Pons (tissue), 1 donor: ENCODE measurements around the gene TP53AIP1.
A peak's percentile ranks its signal among the peaks of the same experiment; 100 is the strongest.

Experiments
- DNase-seq: peaks from one replicate; pipeline ENCODE4 v3.0.0-alpha.2; 2016; ENCODE audit warnings: low spot score

TP53AIP1 gene

DNA sequence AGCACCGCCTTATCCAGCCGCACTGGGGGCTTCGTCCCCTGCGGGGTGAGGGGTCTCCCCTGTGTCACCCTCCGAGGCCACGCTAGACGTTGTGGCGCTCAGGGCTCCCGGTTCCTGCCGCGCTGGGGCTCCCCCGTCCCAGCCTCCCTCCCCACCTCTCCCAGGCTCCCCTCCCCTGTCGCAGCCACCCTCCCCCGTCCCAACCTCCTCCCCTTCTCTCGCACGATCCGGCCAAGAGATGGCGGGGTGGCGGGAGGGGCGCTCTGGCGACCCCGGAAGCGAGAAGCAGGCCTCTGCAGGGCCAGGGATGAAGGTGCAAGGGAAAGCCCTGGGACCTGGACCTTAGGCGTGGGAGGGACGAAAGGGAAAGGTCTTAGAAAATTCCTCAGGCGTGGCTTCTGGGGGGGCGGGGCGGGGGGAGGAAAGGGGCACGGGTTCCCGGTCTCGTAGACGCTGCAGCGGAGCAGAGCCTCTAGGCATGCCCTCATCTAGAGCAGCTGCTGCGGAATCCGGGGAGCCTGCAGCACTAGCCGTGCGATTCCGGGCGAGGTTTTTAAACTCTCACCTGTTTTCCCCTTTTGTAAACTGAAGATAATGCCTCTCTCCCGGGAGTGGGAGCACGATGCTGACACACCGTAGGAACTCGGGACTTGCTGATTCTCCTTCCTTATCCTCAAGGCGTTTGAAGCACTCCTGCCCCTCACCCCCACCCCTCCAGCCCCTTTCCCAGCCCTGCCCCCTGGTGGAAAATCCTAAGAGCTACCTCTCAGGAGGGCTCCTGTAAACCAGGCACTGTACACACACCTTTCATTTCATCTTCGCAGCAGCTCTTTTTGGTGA lies 37.1 kb downstream of the TP53AIP1 start:
- no peak for DNase-seq

DNA sequence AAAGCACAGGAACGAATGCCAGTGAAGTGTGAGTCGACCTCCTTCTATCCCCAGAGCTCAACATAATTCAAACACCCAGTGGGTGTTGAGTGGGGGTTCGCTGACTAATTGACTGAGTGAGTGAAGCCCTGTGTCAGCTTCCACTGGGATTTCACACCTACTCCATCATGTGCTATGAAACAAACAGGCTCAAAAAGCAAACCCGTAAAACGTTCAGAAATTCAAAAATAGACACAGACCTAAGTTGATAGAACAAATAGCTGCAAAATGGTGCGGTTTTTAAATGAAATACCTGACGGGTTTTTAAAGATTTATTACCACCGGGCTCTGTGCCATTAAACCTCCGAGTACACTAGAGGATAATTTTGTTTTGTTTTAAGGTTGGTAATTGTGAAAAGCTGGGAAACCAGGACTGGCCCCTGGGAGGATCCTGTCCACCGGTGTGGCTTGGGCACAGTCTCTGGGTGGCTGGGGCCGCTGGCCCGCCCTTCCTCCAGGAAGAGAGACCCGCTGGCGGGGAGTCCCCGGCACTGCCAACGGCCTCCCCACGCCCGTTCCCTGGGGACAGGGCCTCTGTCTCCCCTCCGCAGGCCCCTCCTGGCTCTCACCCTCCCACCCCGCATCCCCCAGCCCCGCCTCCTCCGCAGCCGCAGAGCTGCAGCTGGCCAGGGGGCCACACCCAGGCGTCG lies 37.9 kb downstream of the TP53AIP1 start:
- no peak for DNase-seq

DNA sequence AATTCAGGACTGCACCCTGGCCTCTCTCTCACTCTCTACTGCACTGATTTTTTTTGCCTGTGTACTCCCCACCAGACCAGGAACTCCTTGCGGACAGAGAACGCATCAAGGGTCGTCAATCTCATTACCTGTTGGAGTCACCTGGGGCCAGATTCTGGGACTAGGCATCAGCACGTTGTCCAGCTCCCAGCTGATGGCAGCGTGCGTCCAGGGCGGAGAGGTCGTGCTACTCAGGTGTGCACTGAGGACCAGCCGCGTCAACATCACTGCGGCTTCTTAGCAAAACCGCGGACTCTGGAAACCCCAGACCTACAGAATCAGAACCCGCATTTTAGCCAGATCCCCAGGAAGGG lies 38.4 kb downstream of the TP53AIP1 start:
- no peak for DNase-seq

DNA sequence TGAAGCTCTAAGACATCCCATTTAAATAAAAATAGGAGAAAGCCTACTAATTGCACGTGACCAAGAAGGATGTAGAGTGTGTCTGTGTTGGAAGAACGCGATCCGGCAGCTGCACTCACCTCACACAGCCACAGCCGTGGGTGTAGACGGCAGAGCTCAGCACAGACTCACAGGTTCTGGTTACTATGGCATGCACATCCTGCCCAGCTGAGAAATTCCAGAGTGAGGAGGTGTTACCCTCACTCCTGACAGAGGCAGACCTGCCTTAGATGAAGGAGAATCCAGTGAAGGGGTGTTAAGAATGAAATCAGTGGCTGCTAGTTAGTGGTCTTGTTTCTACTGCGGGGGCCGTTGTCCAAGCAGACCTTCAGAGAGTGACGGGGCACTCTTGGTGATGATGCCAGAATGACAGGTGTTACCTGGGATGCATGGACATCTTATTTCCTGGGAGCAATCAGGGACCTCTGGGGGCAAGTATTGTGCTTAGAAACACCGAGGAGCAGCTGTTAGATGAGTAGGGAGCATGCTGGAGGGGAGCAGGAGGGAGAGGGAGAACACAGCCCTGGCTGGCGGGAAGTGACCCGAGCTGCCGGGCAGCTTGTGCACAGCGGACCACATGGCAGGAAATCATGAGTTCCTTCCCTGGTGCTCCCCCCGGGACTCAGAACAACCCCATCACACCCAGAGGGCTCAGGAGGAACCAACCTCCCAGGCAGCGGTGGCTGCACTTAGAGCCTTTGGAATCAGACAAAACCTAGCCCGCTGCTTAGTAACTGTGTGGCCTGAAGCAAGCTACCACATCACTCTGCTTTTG lies 39.2 kb downstream of the TP53AIP1 start:
- peak; percentile 62 for DNase-seq

DNA sequence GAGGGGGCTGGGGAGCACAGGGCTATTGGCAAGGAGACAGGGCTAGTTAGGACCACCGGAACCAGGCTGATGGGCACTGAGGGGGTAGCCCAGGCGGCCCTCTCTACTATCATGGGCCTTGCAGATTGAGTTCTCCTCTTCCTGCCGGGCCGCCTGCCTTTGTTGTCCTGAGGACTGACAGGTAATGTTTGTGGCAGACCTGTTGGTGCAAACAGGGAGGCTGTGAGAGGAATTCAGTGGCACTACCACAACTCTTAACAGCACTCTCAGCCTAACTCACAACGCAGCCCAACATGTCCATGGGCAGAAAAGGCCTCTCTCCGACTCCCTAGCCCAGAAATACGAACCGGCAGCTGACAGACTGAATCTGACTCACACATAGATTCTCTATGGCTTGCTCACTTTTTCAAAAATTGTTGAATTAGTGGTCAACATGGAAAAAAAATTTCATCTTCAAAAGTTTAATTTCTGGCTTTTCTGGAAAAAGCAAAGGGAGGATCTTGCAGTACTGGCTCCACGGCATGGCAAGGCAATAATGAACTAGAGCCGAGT lies 40.1 kb downstream of the TP53AIP1 start:
- no peak for DNase-seq

DNA sequence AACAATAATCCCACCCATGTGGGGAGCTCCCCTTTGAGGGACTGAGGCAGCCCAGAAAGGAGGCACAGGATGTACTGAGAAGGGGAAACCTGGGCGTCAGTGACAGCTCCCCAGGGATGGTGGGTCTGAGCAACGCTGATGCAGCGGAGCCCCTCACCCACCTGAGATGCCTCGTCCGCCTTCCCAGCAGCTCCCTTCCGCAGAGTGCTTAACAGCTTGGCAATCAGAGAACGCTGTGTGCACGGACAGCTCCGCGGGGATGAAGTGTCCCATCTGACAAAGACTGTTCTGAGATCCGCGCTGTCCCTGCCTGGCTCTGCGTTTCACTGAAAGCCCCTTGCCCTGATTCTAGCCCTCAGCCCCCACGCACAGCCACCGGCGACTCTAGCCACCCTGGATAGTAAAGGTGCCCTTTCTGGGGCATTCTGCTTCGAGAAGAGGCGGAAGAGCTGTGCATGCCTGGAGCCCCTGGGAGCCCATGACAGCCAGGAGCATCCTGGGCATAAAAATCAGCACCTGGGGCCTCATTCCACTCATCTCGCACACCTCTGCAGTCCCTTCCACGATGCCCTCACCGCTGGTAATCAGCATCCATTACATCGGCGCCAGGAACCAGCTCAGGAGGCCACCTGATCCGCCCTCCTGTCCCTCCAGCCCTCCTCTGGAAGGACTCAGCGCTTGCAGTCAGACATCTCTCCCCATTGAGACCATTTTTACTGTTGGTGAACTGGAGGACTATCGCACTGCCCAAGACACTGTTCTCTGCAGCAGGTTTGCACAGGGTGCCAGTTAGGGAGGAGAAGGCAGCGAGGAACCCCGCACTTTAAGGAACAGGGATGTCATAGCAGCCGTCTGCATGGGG lies 40.8 kb downstream of the TP53AIP1 start:
- no peak for DNase-seq

DNA sequence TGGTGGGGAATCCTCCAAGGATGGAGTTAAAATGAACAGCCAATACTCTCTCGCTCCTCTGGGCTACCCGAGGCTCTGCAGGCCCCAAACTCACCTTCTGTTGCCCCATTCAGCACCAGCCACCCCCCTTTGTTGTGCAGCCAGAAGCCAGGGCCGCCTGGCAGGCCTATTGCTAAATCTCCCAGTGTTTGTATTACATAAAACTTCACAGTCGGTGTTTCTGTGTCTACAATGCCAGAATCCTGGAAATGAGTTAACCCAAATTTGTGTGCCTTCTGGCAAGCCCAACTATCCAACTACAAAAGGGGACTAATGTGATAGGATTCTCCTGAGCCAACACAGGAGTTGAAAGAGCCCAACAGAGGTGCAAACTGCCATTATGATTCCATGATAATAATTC lies 42.2 kb downstream of the TP53AIP1 start:
- no peak for DNase-seq

DNA sequence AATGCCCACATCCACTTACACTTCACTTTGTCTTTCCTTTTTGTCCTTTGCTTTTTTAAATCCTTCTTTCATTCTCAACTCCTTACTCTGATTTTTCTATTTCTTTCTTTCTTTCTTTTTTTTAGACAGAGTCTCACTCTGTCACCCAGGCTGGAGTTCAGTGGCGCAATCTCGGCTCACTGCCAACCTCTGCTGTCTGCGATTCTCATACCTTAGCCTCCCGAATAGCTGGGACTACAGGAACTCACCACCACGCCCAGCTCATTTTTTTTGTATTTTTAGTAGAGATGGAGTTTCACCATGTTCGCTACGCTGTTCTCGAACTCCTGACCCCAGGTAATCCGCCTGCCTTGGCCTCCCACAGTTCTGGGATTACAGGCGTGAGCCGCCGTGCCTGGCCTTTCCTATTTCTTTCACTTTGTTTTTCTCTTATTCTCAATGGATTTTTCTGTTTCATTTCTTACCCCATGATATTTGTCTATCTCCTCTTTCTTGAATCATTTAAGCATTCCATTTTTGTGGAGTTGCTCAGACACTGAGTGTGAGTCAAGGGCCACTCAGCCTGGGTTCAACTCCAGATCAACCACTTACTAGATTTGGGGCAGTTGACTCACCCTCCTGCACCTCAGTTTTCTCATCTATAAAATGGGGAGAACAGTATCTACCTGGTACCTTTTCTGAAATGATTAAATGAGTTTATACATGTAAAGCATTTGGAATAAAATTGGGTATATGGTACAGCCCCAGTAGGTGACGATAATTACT lies 43.9 kb downstream of the TP53AIP1 start:
- DNase-seq = no peak

DNA sequence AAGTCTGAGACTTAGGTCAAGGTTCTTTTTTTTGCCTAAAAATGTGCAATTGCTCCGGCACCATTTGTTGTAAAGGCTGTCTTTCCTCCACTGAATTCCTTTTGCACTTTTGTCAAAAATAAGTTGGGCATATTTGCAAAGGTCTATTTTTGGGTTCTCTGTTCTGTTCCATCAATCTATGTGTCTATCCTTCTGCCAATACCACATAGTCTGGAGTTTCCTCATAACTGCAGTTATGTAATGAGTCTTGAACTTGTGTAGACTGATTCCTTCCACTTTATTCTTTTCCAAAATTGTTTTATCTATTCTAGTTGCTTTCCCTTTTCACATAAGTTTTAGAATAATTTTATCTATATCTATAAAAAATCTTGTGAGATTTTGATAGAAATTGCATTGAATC lies 44.8 kb downstream of the TP53AIP1 start:
- DNase-seq = no peak

DNA sequence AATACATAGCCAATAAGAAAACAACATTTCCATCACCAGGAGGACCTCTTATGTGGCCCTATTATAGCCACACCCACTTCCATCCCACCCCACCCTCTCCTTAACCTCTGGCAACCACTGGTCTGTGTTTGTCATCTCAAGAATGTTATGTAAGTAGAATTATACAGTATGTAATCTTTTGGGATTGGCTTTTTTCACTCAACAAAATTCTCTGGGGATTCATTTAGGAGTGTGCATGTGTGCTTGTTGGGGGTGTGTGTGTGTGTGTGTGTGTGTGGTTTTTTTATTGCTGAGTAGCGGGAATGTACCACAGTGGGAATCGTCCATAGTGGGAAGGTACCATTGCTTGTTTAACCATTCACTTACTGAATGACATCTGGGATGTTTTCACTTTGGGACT lies 46.3 kb downstream of the TP53AIP1 start:
- no peak for DNase-seq

DNA sequence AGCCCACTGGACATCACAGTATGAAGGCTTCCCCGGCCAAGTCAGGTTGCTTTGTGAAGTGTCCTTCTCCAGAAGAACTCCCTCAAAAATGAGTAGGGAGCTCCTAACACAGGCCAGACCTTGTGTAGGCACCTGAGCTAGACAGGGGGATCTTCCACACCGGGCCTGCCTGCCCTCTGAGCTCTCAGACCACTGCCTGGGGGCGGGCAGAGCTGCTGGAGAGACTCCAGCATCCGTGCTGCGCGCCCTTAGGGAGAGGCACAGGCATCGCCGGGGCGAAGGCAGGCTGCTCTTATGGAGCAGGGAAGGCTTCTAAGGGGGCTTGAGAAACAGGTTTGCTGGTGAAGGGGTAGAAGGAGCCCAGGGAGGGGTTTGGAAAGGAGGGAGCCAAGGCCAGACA lies 47.1 kb downstream of the TP53AIP1 start:
- no peak for DNase-seq

DNA sequence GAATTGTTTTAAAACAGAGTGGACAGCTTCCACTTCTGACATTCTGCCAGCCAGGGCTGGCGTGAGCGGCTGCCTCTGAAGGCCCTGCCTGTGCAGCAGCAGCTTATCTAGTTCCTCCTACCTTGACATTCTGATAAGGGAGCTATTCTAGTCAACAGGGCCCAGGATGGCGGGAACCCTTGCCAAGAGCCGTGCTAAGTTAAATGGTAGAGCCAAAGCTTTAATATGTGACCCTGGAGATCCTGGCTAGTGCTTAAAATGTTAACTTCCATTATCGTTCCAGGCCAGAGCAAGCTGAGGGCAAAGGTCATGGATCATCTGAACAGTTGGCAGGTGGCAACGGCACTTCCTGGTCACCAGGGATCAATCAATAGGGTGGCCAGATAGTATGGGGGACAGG lies 48.0 kb downstream of the TP53AIP1 start:
- DNase-seq = no peak

DNA sequence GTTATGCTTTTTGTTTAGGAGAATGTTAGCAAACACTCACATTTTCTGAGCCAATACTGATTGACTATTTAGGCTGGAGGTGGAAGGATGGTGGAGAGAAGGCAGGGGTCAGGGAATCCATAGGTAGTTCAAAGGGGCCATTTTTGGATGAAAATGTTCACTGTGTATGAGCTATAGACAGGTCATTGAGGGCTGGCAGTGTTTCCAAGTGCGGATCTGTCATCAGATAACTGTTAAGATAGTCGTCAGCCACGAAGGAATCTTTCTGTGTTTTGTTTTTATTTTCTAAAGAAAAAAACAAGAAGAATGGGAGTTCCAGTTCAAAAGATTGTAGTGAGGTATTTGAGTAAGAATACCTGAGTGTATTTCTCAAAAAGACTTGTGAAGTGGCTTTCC lies 48.4 kb downstream of the TP53AIP1 start:
- no peak for DNase-seq

DNA sequence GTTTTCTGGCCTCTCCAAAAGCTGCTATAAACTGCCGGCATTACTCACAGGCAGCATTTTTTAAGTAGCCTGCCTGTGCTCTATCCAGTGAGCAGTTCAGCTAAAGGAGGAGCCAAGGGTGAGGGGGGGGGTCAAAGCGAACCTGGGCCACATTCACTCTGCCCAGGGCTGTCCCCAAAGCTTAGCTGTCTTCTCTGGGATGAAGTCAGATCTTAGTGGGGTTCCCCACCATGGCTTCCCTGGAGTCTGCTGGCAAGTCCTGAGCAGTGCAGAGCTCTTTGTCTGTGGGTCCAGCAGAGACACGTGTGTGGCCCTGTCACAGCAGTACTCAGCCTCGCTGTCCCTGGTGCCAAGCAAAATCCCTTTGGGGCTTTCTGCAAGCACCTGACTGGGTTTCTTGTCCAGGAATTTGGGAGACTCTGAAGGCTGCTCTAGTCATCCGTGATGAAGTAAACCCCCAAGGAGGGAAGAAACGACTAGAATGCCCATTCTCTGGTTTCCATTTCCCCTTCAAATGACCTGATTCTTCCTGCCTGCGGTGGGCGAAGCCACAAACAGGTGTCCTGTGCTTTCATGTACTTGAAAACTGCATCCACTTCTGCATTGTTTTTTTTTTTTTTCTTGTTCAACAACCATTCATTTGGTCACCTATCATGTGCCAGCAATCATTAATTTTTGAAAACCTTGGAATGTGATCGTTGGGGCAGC lies 48.9 kb downstream of the TP53AIP1 start:
- no peak for DNase-seq

DNA sequence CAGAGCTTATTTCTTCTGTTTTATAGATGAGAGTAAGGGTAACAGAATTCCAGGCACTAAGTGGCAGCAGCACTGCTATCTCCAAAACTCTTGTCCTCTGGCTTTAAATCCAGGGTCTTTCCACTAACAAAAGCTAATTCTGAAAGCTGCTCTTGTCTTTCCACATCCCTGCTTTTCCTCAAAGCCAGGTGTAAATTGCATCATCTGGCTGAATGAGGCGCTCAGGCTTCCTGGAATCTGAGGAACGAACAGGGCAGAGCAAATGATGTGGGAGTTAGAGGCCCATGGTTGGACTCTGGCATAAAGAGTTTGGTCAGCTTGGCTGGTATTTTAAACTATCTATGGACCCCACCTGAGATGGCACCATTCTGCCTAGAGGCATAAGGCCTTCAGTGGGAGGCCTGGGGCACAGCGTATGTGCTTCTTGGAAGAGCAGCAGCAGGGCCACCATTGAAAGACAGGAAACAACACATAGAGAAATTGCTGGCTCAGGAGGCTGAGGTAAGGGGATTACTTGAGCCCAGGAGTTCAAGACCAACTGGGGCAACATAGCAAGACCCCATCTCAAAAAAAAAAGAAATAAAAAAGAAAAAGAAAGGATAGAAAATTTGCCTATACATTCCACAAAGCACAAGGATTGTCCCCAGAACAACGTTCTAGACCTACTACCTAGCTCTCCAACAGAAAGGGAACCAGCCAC lies 49.7 kb downstream of the TP53AIP1 start:
- no peak for DNase-seq

DNA sequence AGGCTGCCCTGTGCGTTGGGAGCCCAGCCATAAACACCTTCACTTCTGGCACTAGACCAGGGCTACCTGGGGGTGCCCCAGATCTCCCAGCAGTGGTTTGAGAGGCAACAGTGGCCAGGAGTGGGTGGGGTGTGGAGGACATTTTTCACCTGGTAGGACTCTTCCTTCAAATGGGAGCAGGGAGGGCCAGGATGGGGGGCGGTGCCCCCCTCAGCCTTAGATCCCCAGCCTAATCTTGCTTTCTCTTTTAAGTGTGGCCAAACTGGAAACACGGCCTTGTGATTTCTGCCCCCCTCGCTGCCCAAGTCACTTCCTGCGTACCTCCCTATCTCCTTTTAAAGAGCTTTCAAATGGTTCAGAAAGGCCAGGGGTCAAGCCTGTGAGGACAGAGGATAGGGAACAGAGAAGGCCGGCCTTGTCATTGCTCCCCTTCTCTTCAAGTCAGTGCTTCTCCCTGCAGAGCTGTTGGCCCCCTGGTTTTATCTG lies 50.7 kb downstream of the TP53AIP1 start:
- DNase-seq = peak; percentile 39

DNA sequence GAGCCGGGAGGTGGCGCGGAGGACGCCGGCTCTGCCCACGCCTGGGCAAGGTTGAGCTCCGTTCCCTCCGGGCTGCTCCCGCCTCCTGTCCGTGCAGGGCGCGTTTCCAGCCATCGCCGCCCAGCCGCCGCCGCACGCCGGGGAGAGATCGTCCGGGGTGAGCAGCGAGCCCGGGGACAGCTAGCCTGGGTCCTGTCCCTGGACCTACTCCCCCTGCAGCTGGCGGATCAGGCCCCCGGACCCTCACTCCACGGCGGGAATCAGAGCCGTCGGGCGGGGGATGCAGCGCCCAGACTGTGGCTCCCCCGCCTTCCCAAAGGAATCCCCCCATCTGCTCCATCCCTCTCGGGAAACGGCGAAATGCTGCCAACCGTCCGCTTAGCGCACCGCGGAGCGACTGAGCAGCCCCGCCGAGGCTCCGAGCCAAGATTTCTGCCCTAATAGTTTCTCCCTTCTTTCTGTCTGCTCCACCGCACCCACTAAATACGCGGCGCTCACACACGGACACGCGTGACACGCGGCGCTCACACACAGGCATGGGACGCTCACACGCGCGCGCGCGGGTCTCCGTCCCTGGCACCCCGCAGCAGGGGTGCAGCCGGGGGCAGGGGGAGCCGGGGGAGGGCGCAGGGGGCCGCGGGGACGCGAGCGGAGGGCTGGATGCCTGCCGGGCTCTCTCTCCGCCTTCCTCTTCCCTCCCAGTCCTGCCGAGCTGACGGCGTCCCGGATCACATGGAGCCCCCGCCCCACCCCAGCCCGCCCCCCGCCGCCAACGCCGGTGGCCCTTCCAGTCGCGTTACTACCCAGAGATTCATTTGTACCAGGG lies 51.9 kb downstream of the TP53AIP1 start, which contains the start of gene KCNJ5:
TSS of gene KCNJ5 (plus strand) at position 814 of the 826 bp plus-strand sequence. CDS start 19,918 bp downstream, outside the sequence.
- no peak for DNase-seq

DNA sequence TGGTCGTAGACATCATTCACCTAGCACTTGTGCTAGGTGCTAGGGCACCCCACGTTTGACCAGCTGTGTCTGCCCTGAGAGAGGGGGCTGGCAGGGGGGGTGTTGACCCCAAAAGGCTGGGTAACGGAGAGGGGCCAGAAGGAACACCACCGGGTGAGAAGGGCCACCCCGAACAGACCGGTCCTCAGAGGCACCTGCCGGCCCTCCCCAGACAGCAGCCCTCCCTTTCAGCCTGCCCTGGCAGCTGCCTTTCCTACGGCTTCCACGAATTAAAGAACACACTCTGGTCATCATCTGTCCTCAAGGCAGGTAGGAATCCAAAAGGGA lies 52.5 kb downstream of the TP53AIP1 start:
- DNase-seq = no peak
